ENCODE measurements around the gene FADS1. TPM values are rescaled to one million over a fixed set of nuclear protein-coding genes. Genes with fewer than 3 reads are reported as not detected.
A peak's percentile ranks its signal among the peaks of the same experiment; 100 is the strongest.

FADS1 gene
- total and polyA plus RNA-seq, 2 of the 13 experiments (the other 11 are each of a cell fraction or from before 2014, with no cell fraction given), result 91.8 to 108 TPM

DNA sequence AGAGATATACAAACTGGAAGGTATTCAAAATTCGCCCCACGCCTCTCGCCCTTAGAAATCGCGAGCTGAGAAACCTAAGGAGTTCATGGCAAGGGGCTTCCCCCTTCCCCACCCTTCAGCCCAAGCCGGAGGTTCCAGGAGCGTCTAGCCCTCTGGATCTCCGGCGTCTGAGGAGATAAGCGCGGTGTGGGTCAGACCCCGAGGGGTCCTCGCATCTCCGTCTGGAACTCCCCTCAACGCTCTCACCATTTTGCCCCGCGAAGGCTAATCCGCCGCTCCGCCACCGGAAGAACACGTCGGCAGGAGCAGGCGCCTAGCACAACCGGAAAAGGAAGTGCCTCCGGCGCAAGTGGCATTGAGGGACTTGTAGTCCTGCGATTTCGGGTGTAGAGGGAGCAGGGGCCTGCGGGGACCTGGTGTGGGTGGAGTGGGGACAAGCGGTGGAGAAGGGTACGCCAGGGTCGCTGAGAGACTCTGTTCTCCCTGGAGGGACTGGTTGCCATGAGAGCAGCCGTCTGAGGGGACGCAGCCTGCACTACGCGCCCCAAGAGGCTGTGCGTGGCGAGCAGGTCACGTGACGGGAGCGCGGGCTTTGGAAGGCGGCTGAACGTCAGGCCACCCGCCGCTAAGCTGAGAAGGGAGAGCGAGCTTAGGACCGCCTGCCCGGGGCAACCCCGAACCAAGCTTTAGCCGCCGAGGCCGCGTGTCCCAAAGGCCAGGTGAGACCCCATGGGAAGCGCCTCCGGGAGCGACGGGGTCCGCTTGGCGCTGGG is 24.3 kb downstream of the FADS1 start, which contains the start of the genes FEN1 and TMEM258 (continued):
- TF ChIP-seq ZNF788 (CRISPR knock-in tag; IDR thresholded peaks at IDR 0.05; ENCODE audit: borderline replicate concordance), result 0 out of 2 replicates have a peak, but pooled peaks have one; percentile 1
- TF ChIP-seq, protein P1, sequence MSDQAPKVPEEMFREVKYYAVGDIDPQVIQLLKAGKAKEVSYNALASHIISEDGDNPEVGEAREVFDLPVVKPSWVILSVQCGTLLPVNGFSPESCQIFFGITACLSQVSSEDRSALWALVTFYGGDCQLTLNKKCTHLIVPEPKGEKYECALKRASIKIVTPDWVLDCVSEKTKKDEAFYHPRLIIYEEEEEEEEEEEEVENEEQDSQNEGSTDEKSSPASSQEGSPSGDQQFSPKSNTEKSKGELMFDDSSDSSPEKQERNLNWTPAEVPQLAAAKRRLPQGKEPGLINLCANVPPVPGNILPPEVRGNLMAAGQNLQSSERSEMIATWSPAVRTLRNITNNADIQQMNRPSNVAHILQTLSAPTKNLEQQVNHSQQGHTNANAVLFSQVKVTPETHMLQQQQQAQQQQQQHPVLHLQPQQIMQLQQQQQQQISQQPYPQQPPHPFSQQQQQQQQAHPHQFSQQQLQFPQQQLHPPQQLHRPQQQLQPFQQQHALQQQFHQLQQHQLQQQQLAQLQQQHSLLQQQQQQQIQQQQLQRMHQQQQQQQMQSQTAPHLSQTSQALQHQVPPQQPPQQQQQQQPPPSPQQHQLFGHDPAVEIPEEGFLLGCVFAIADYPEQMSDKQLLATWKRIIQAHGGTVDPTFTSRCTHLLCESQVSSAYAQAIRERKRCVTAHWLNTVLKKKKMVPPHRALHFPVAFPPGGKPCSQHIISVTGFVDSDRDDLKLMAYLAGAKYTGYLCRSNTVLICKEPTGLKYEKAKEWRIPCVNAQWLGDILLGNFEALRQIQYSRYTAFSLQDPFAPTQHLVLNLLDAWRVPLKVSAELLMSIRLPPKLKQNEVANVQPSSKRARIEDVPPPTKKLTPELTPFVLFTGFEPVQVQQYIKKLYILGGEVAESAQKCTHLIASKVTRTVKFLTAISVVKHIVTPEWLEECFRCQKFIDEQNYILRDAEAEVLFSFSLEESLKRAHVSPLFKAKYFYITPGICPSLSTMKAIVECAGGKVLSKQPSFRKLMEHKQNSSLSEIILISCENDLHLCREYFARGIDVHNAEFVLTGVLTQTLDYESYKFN (CRISPR knock-in tag; conservative IDR thresholded peaks at IDR 0.05), result peak; percentile 13
- peak; percentile 69 for TF ChIP-seq KDM5A (IDR thresholded peaks at IDR 0.05; ENCODE audit: borderline replicate concordance, low read length)
- peak; percentile 78; the same call in 1 of the 2 replicates for TF ChIP-seq ZNF354B (CRISPR knock-in tag; IDR thresholded peaks at IDR 0.05)
- TF ChIP-seq, protein P2, sequence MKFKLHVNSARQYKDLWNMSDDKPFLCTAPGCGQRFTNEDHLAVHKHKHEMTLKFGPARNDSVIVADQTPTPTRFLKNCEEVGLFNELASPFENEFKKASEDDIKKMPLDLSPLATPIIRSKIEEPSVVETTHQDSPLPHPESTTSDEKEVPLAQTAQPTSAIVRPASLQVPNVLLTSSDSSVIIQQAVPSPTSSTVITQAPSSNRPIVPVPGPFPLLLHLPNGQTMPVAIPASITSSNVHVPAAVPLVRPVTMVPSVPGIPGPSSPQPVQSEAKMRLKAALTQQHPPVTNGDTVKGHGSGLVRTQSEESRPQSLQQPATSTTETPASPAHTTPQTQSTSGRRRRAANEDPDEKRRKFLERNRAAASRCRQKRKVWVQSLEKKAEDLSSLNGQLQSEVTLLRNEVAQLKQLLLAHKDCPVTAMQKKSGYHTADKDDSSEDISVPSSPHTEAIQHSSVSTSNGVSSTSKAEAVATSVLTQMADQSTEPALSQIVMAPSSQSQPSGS (CRISPR knock-in tag; IDR thresholded peaks at IDR 0.05), result peak; percentile 13; the same call in 1 of the 2 replicates
- peak; percentile 38; the same call in 1 of the 2 replicates for TF ChIP-seq FOXJ3 (CRISPR knock-in tag; IDR thresholded peaks at IDR 0.05; ENCODE audit: borderline replicate concordance)
- no peak; the same call in 1 of the 2 replicates for TF ChIP-seq HES4 (CRISPR knock-in tag; IDR thresholded peaks at IDR 0.05; ENCODE audit: borderline replicate concordance)
- TF ChIP-seq, protein P3, sequence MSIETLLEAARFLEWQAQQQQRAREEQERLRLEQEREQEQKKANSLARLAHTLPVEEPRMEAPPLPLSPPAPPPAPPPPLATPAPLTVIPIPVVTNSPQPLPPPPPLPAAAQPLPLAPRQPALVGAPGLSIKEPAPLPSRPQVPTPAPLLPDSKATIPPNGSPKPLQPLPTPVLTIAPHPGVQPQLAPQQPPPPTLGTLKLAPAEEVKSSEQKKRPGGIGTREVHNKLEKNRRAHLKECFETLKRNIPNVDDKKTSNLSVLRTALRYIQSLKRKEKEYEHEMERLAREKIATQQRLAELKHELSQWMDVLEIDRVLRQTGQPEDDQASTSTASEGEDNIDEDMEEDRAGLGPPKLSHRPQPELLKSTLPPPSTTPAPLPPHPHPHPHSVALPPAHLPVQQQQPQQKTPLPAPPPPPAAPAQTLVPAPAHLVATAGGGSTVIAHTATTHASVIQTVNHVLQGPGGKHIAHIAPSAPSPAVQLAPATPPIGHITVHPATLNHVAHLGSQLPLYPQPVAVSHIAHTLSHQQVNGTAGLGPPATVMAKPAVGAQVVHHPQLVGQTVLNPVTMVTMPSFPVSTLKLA (IDR thresholded peaks at IDR 0.05), result peak; percentile 61
- TF ChIP-seq ZSCAN22 (CRISPR knock-in tag; IDR thresholded peaks at IDR 0.05), result 0 out of 2 replicates have a peak, but pooled peaks have one; percentile 12
- 0 out of 2 replicates have a peak, but pooled peaks have one; percentile 73 for TF ChIP-seq ZNF343 (CRISPR knock-in tag; IDR thresholded peaks at IDR 0.05)
- TF ChIP-seq NCOA2 (CRISPR knock-in tag; IDR thresholded peaks at IDR 0.05), result peak; percentile 40
- TF ChIP-seq IKZF4 (CRISPR knock-in tag; IDR thresholded peaks at IDR 0.05; ENCODE audit: borderline replicate concordance, low read depth, not compliant biosample characterization), result peak; percentile 60
- TF ChIP-seq, protein P4, sequence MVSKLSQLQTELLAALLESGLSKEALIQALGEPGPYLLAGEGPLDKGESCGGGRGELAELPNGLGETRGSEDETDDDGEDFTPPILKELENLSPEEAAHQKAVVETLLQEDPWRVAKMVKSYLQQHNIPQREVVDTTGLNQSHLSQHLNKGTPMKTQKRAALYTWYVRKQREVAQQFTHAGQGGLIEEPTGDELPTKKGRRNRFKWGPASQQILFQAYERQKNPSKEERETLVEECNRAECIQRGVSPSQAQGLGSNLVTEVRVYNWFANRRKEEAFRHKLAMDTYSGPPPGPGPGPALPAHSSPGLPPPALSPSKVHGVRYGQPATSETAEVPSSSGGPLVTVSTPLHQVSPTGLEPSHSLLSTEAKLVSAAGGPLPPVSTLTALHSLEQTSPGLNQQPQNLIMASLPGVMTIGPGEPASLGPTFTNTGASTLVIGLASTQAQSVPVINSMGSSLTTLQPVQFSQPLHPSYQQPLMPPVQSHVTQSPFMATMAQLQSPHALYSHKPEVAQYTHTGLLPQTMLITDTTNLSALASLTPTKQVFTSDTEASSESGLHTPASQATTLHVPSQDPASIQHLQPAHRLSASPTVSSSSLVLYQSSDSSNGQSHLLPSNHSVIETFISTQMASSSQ (IDR thresholded peaks at IDR 0.05; ENCODE audit: low read depth), result no peak
- TF ChIP-seq, protein P4 (CRISPR knock-in tag; IDR thresholded peaks at IDR 0.05; ENCODE audit: borderline replicate concordance), result peak; percentile 37; the same call in 1 of the 2 replicates
- TF ChIP-seq KLF11 (CRISPR knock-in tag; IDR thresholded peaks at IDR 0.05), result peak; percentile 38; the same call in 1 of the 2 replicates

Measured in HepG2 (cell line).